MM.1S (cell line): Measurements from ENCODE around the gene BEX4.
A peak's percentile ranks its signal among the peaks of the same experiment; 100 is the strongest.

Experiments
- DNase-seq: peaks from one replicate; pipeline ENCODE4 v3.0.0-alpha.2; 2015
- H2AFZ ChIP-seq: fragments of 300-600 bp; sonication (generic); 2 replicates; pipeline ENCODE4 v1.6.0; 2016; ENCODE audit warnings: antibody characterized with exemption, low read length
- H3F3A ChIP-seq: fragments of 300-600 bp; sonication (generic); 2 replicates; pipeline ENCODE4 v1.6.1; 2016; ENCODE audit warnings: mild to moderate bottlenecking, antibody characterized with exemption, low read length, moderate library complexity, mixed read lengths; ENCODE audit not compliant: insufficient read depth
- H3K27ac ChIP-seq: fragments of 300-600 bp; sonication (generic); 2 replicates; pipeline ENCODE4 v1.5.1; 2016; ENCODE audit warnings: mild to moderate bottlenecking, low read length
- H3K27me3 ChIP-seq: fragments of 300-600 bp; sonication (generic); replicated peaks from 2 replicates; pipeline ENCODE4 v1.6.0; 2016; ENCODE audit warnings: low read length; ENCODE audit not compliant: insufficient read depth
- H3K36me3 ChIP-seq: fragments of 300-600 bp; sonication (generic); replicated peaks from 2 replicates; pipeline ENCODE4 v1.6.1; 2016; ENCODE audit warnings: mild to moderate bottlenecking, low read length, mixed read lengths; ENCODE audit not compliant: insufficient read depth
- H3K4me1 ChIP-seq: fragments of 300-600 bp; sonication (generic); 2 replicates; pipeline ENCODE4 v1.6.1; 2016; ENCODE audit warnings: low read length, mixed read lengths
- H3K4me2 ChIP-seq: fragments of 300-600 bp; sonication (generic); 2 replicates; pipeline ENCODE4 v1.6.0; 2016; ENCODE audit warnings: low read depth, low read length
- H3K4me3 ChIP-seq: fragments of 300-600 bp; sonication (generic); 2 replicates; pipeline ENCODE4 v1.5.1; 2016; ENCODE audit warnings: low read length, mixed read lengths
- H3K79me2 ChIP-seq: fragments of 300-600 bp; sonication (generic); 2 replicates; pipeline ENCODE4 v1.6.1; 2016; ENCODE audit warnings: mixed run types, low read length, mixed read lengths
- H3K9ac ChIP-seq: fragments of 300-600 bp; sonication (generic); 2 replicates; pipeline ENCODE4 v1.6.1; 2016; ENCODE audit warnings: low read length, mixed read lengths
- H3K9me2 ChIP-seq: fragments of 300-600 bp; sonication (generic); replicated peaks from 2 replicates; pipeline ENCODE4 v1.6.1; 2016; ENCODE audit warnings: mild to moderate bottlenecking, low read length, mixed read lengths; ENCODE audit not compliant: insufficient read depth
- H3K9me3 ChIP-seq: fragments of 300-600 bp; sonication (generic); replicated peaks from 2 replicates; pipeline ENCODE4 v1.6.1; 2016; ENCODE audit warnings: mild to moderate bottlenecking, low read length, mixed read lengths; ENCODE audit not compliant: insufficient read depth
- H4K20me1 ChIP-seq: fragments of 300-600 bp; sonication (generic); 2 replicates; pipeline ENCODE4 v1.6.1; 2016; ENCODE audit warnings: mild to moderate bottlenecking, low read length, moderate library complexity, mixed read lengths; ENCODE audit not compliant: insufficient read depth
- EZH2 ChIP-seq: fragments of 300-600 bp; sonication (generic); optimal IDR thresholded peaks from 2 replicates; pipeline ENCODE3; 2017; ENCODE audit warnings: low read depth, mild to moderate bottlenecking, antibody characterized with exemption, low read length, mixed read lengths
- EZH2phosphoT487 ChIP-seq: fragments of 300-600 bp; sonication (generic); IDR thresholded peaks from 2 replicates; pipeline ENCODE4 v1.6.1; 2018; ENCODE audit warnings: antibody characterized with exemption, low read length
- TF ChIP-seq, protein P1 (sequence below): fragments of 300-600 bp; sonication (generic); IDR thresholded peaks from 2 replicates; pipeline ENCODE4 v1.5.1; 2016; ENCODE audit warnings: antibody characterized with exemption, low read length, mixed read lengths

BEX4 gene

DNA sequence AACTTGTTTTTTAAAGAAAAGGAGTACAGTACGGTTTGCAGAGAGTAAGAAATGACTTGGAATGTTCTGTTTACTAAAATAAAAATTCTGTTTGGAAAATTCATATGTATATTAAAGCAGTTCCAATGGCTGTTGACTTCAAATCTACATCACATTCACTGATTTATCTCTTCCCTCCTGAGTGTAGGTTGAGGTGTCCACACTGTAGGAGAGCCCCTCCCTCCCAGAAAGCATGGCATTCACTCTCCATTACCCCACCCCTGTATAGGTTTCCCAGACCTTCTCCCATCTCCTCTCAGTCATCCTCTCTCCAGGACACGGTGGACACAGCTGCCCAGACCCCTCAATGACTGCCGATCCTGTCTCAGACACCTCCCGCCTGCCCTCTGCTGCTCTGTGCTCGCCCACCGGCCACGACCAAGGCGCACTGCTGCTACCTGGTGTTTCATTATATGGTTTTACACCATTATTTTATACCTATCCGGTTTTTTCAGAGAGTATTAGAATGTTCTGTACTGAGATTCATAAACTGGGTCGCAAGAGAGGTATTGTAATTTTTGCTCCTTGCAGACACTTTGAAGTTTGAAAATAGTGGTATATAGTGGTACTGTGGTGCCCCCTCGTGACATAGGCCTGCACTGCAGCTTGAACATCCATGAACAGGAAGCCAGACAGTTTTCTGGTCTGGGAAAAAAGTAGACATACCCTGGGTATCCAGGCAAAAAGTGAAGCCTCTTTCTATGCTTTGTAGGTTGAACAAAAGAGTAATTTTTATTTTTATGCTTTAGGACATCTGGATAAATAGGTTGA, 38.8 kb upstream of the BEX4 start:
- H2AFZ ChIP-seq, result no peak overlapping the region
- H3K9me3 ChIP-seq, result no peaks in the 10 kb centered on the region
- H3K4me3 ChIP-seq, result no peak overlapping the region
- H3K27me3 ChIP-seq, result no peaks in the 10 kb centered on the region
- no peak overlapping the region for H3K27ac ChIP-seq
- no peaks in the 10 kb centered on the region for H3K79me2 ChIP-seq
- TF ChIP-seq, protein P1, sequence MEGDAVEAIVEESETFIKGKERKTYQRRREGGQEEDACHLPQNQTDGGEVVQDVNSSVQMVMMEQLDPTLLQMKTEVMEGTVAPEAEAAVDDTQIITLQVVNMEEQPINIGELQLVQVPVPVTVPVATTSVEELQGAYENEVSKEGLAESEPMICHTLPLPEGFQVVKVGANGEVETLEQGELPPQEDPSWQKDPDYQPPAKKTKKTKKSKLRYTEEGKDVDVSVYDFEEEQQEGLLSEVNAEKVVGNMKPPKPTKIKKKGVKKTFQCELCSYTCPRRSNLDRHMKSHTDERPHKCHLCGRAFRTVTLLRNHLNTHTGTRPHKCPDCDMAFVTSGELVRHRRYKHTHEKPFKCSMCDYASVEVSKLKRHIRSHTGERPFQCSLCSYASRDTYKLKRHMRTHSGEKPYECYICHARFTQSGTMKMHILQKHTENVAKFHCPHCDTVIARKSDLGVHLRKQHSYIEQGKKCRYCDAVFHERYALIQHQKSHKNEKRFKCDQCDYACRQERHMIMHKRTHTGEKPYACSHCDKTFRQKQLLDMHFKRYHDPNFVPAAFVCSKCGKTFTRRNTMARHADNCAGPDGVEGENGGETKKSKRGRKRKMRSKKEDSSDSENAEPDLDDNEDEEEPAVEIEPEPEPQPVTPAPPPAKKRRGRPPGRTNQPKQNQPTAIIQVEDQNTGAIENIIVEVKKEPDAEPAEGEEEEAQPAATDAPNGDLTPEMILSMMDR, result peak; percentile 81
- TF ChIP-seq EZH2phosphoT487 (no peak), EZH2 (no peak)
- no peaks in the 10 kb centered on the region for H3K9me2 ChIP-seq
- H3F3A ChIP-seq, result no peaks in the 10 kb centered on the region
- no peaks in the 10 kb centered on the region for H3K4me1 ChIP-seq
- H3K36me3 ChIP-seq, result no peaks in the 10 kb centered on the region
- H3K9ac ChIP-seq, result no peak overlapping the region
- no peak overlapping the region for H3K4me2 ChIP-seq
- peak; percentile 50 for DNase-seq
- H4K20me1 ChIP-seq, result no peaks in the 10 kb centered on the region

DNA sequence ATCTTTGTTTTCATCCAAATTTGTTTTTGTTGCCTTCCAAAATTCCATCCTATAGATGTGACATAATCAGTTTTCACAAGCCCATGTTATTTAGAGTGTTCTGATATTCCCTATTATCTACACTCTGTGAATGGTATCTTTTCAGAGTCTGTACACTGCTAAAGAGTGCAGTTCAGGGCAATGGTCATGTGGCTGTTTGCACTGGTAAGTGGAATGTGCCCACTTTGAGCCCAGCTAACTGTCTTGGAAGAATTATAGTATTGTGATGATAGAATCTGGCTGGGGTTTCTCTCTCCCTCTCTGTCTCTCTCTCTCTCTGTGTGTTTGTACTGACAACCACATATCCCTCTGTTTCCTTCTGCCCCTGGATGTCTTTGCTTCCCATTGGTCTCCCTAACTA, 37.4 kb upstream of the BEX4 start:
- Histone ChIP-seq H3K9me3 (no peaks in the 10 kb centered on the region), H3K27me3 (no peaks in the 10 kb centered on the region), H3K4me3 (no peak overlapping the region), H4K20me1 (no peaks in the 10 kb centered on the region), H2AFZ (no peak overlapping the region), H3F3A (no peaks in the 10 kb centered on the region), H3K4me2 (no peak overlapping the region), H3K9me2 (no peaks in the 10 kb centered on the region), H3K9ac (no peak overlapping the region), H3K36me3 (no peaks in the 10 kb centered on the region), H3K79me2 (no peaks in the 10 kb centered on the region), H3K27ac (no peak overlapping the region), H3K4me1 (no peaks in the 10 kb centered on the region)
- DNase-seq, result no peak
- no peak for TF ChIP-seq EZH2
- TF ChIP-seq, protein P1, result no peak
- no peak for TF ChIP-seq EZH2phosphoT487

DNA sequence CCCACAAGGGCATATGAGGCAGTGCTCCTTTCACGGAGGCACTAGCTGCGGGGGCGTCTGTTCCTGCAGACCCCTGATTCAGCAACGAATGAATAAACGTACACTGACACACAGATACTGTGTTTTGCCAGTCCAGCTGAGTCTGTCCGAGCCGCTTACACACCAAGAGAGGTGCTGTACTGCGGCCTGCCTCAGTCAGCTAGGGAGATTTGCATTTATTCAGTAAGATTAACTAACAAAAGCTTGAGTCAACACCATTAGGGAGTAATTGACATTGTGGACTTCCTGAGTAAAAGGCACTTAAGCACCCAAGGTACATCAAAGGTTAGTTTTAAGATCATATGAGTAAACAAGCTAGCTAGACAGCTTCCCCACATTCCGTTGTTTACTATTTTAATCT, 31.0 kb upstream of the BEX4 start:
- no peak overlapping the region for H3K4me2 ChIP-seq
- no peak overlapping the region for H3K9ac ChIP-seq
- no peaks in the 10 kb centered on the region for H3K4me1 ChIP-seq
- no peak for TF ChIP-seq EZH2phosphoT487
- TF ChIP-seq, protein P1, result no peak
- TF ChIP-seq EZH2, result no peak
- no peak overlapping the region for H3K27ac ChIP-seq
- no peaks in the 10 kb centered on the region for H3K79me2 ChIP-seq
- no peaks in the 10 kb centered on the region for H4K20me1 ChIP-seq
- no peaks in the 10 kb centered on the region for H3K9me3 ChIP-seq
- DNase-seq, result no peak
- H3K9me2 ChIP-seq, result no peaks in the 10 kb centered on the region
- H3F3A ChIP-seq, result no peaks in the 10 kb centered on the region
- H3K4me3 ChIP-seq, result no peak overlapping the region
- no peak overlapping the region for H2AFZ ChIP-seq
- no peaks in the 10 kb centered on the region for H3K36me3 ChIP-seq
- no peaks in the 10 kb centered on the region for H3K27me3 ChIP-seq
